Spleen (tissue), 11 donors: Measurements from ENCODE around the gene SOX15. TPM values are rescaled to one million over a fixed set of nuclear protein-coding genes. Genes with fewer than 3 reads are reported as not detected.
A peak's percentile ranks its signal among the peaks of the same experiment; 100 is the strongest.

Experiments used
- DNase-seq: peaks from one replicate; pipeline ENCODE4 v3.0.0-alpha.2; 2020
- H3K27ac ChIP-seq, 8 donors: fragments of 200-600 bp; sonication (generic) in 7 of 8; 1 replicate in 4 of 8; 2 replicates in 4 of 8; pipeline versions ENCODE4 v1.5.0 to v1.8.0; 2016 to 2021; ENCODE audit warnings: inconsistent platforms in 4 of 8, mild to moderate bottlenecking in 4 of 8, moderate library complexity in 1 of 8
- H3K27me3 ChIP-seq, 7 donors: fragments of 200-600 bp; sonication (generic) in 6 of 7; replicated peaks in 1 of 7; 1 replicate in 4 of 7; 2 replicates in 3 of 7; pipeline versions ENCODE4 v1.5.0 to v1.8.0; 2016 to 2021; ENCODE audit warnings: inconsistent platforms in 3 of 7, mild to moderate bottlenecking in 1 of 7
- H3K36me3 ChIP-seq, 6 donors: fragments of 200-600 bp; sonication (generic) in 5 of 6; 1 replicate in 4 of 6; 2 replicates in 2 of 6; pipeline versions ENCODE4 v1.5.0 to v1.8.0; 2016 to 2021; ENCODE audit warnings: inconsistent platforms in 2 of 6
- H3K4me1 ChIP-seq, 6 donors: fragments of 200-600 bp; sonication (generic) in 5 of 6; 1 replicate in 3 of 6; 2 replicates in 3 of 6; pipeline versions ENCODE4 v1.5.0 to v1.8.0; 2016 to 2021; ENCODE audit warnings: inconsistent platforms in 3 of 6
- H3K4me3 ChIP-seq, 8 donors: fragments of 200-600 bp; sonication (generic) in 7 of 8; 1 replicate in 4 of 8; 2 replicates in 4 of 8; pipeline versions ENCODE4 v1.5.0 to v1.8.0; 2016 to 2021; ENCODE audit warnings: inconsistent platforms in 4 of 8, mild to moderate bottlenecking in 4 of 8, moderate library complexity in 2 of 8
- H3K9me3 ChIP-seq, 8 donors: fragments of 200-600 bp; sonication (generic) in 7 of 8; 1 replicate in 4 of 8; 2 replicates in 4 of 8; pipeline versions ENCODE4 v1.5.0 to v1.8.0; 2016 to 2021; ENCODE audit warnings: inconsistent platforms in 4 of 8
- CTCF ChIP-seq, 11 experiments: fragments of 200-600 bp in 7 of 11; fragments of 450-650 bp in 4 of 11; sonication (generic) in 4 of 11; IDR thresholded peaks in 8 of 11; conservative IDR thresholded peaks in 3 of 11; 1 replicate in 7 of 11; 2 replicates in 4 of 11; pipeline versions ENCODE4 v1.4.0 to v1.8.0; 2016 to 2021; ENCODE audit warnings: antibody characterized with exemption in 11 of 11, inconsistent platforms in 4 of 11, mild to moderate bottlenecking in 1 of 11
- POLR2A ChIP-seq, 3 donors: fragments of 450-650 bp; IDR thresholded peaks; one replicate each; pipeline ENCODE4 v1.5.1; 2017; ENCODE audit warnings: antibody characterized with exemption in 3 of 3, mild to moderate bottlenecking in 1 of 3
- POLR2AphosphoS5 ChIP-seq, 3 donors: sonication (generic); formaldehyde crosslinking; IDR thresholded peaks; one replicate each; pipeline ENCODE4 v1.5.1; 2017; ENCODE audit warnings: antibody characterized with exemption in 3 of 3
- WGBS, 5 donors: extraction: QIAGEN DNeasy Blood & Tissue Kit in 3 of 5; methylation state at CpG; one replicate each; pipeline versions ENCODE4 v1.1.5 to v1.1.7; 2013 to 2018; 5-methylcytosine and 5-hydroxymethylcytosine counted together
- intact Hi-C: fragments of 100-400 bp; cut with DNase I; formaldehyde crosslinking; loops from one replicate; pipeline ENCODE4 v1.15.0; 2023; ENCODE audit warnings: low total_unique reads
- polyA plus RNA-seq, 3 donors: library from polyadenylated mRNA; stranded (reverse); fragments of 200-250 nt; gene quantifications; one replicate each; pipeline ENCODE4 v1.2.1, GENCODE V29; 2013
- total RNA-seq, 7 donors: library from RNA; depleted of rRNA in 3 of 7; stranded (reverse); fragments of >200 nt in 3 of 7; fragmentation: NEBNext Ultra II Directional in 4 of 7; extraction: Animal tissue kit (Norgen Biotek cat#: 25700) in 4 of 7; gene quantifications; one replicate each; pipeline versions ENCODE4 v1.1.0 to v1.2.1, GENCODE V29; 2016 to 2021
- donor health status: healthy with polysubstance abuse.
- donor health status: DM: no; HTN: no; CAD: no; lungs with moderate emphysema.
- donor health status: DM: no; HTN: no; CAD: no.
- donor health status: Bipolar disorder and iron deficiency.
- donor health status: healthy.
- donor health status: DM: no; HTN: no; CAD: no.
- donor health status: DM: yes; HTN: yes; CAD: no.

Gene SOX15
- total and polyA plus RNA-seq, 10 donors: 0.20 to 1.7 (median 0.43) TPM; not detected in 4

- TF ChIP-seq CTCF (IDR thresholded peaks at IDR 0.05 in 8 of 11, conservative IDR thresholded peaks at IDR 0.05 in 3 of 11): peak in 9 of 11 experiments; percentile 8 to 58 (median 43)
- TF ChIP-seq POLR2AphosphoS5 (IDR thresholded peaks at IDR 0.05): no peak
- Histone ChIP-seq H3K4me1 (peaks cover 3 to 13% (median 8%) of the 10 kb centered on the region in 6 donors), H3K27me3 (peaks cover 0 to 9% (median 0%) of the 10 kb centered on the region in 7 donors), H3K27ac (no peak overlapping the region), H3K4me3 (no peak overlapping the region), H3K9me3 (no peaks in the 10 kb centered on the region), H3K36me3 (no peaks in the 10 kb centered on the region)
- intact Hi-C loops: no loop called here
- no peak for DNase-seq
- 39 to 50% (median 46%) methylated on average over 6 of the region's 6 CpGs for WGBS, 5 donors
These were observed 42.6 kb upstream of the SOX15 start for GRCh38 chr17:7632492-7632894.

GRCh38 chr17:7631398-7632380 lies 41.8 kb upstream of the SOX15 start:
- DNase-seq: no peak
- Histone ChIP-seq H3K36me3 (no peaks in the 10 kb centered on the region), H3K27ac (no peak overlapping the region), H3K9me3 (no peaks in the 10 kb centered on the region), H3K4me3 (no peak overlapping the region), H3K4me1 (peaks cover 6 to 19% (median 13%) of the 10 kb centered on the region in 6 donors), H3K27me3 (peaks cover 0 to 9% (median 0%) of the 10 kb centered on the region in 7 donors)
- TF ChIP-seq POLR2A (IDR thresholded peaks at IDR 0.05): no peak
- TF ChIP-seq POLR2AphosphoS5 (IDR thresholded peaks at IDR 0.05): peak in 2 of 3 donors; percentile 50 to 51
- TF ChIP-seq CTCF (IDR thresholded peaks at IDR 0.05 in 8 of 11, conservative IDR thresholded peaks at IDR 0.05 in 3 of 11): no peak
- intact Hi-C loops: no loop called here
- 67 to 85% (median 77%) methylated on average over 11 of the region's 11 CpGs for WGBS, 5 donors

DNA sequence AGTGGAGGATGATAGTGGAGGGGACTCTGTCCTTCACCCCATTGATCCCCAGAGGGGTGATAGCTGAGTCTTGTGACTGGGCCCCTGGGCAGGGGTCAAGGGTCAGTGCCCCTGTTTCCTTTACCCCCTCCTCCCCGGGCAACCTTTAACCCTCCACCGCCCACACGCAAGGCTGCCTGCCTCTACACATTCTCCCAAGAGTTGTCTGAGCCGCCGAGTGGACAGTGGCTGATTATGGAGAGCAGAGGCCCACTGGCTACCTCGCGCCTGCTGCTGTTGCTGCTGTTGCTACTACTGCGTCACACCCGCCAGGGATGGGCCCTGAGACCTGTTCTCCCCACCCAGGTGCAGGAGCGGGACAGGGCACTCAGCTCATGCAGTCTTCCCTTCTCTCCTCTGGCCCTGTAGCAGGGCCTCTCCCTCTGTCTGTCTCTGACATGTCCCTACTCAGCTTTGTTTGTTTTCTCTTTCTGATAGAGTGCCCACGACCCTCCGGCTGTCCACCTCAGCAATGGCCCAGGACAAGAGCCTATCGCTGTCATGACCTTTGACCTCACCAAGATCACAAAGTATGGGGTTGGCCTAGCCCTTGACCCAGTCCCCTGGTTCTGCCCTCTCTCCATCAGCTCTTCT lies 40.2 kb upstream of the SOX15 start, which contains the start of gene SHBG:
TSS of gene SHBG (plus strand) at position 197 of the 633 bp plus-strand sequence. CDS start at position 235, 38 bp downstream.
- no peak for DNase-seq

More for the DNA sequence above, 40.2 kb upstream of the SOX15 start, which contains the start of gene SHBG:
- Histone ChIP-seq H3K36me3 (peaks cover 0 to 13% (median 0%) of the 10 kb centered on the region in 6 donors), H3K4me1 (peaks cover 9 to 32% (median 19%) of the 10 kb centered on the region in 6 donors), H3K9me3 (no peaks in the 10 kb centered on the region), H3K4me3 (no peak within 1 kb of the TSS), H3K27ac (no peak within 1 kb of the TSS), H3K27me3 (peaks cover 0 to 9% (median 0%) of the 10 kb centered on the region in 7 donors)
- WGBS, 5 donors: 82 to 93% (median 86%) methylated on average over 13 of the region's 13 CpGs
- no peak for TF ChIP-seq CTCF (IDR thresholded peaks at IDR 0.05 in 8 of 11, conservative IDR thresholded peaks at IDR 0.05 in 3 of 11)
- intact Hi-C loops: loop anchor here (10.0 kb wide), 1 partner anchor 55 kb away; the partner anchor contains the start of genes TP53 and WRAP53
